K562 (cell line): Measurements from ENCODE around the gene E2F3. TPM values are rescaled to one million over a fixed set of nuclear protein-coding genes. Genes with fewer than 3 reads are reported as not detected.
A peak's percentile ranks its signal among the peaks of the same experiment; 100 is the strongest.

ENCODE experiments used
- DPF2 ChIP-seq: fragments of 450-650 bp; IDR thresholded peaks from 2 replicates; pipeline ENCODE4 v1.6.1; 2016
- HMBOX1 ChIP-seq: sonication (generic); IDR thresholded peaks from 2 replicates; pipeline ENCODE4 v1.6.1; 2016
- IRF1 ChIP-seq: sonication (generic); formaldehyde crosslinking; IDR thresholded peaks from 2 replicates; pipeline ENCODE4 v1.8.0; 2022; ENCODE audit warnings: missing genetic modification reagents, mild to moderate bottlenecking, borderline replicate concordance
- LEF1 ChIP-seq: fragments of 450-650 bp; IDR thresholded peaks from 2 replicates; pipeline ENCODE4 v1.6.1; 2016; ENCODE audit warnings: mild to moderate bottlenecking
- PCBP1 ChIP-seq: fragments of 200-400 bp; formaldehyde crosslinking; IDR thresholded peaks from 2 replicates; pipeline ENCODE4 v1.6.1; 2018; ENCODE audit warnings: mild to moderate bottlenecking, low read depth, low read length; ENCODE audit not compliant: poor library complexity, severe bottlenecking
- POLR2AphosphoS5 ChIP-seq: IDR thresholded peaks from 2 replicates; pipeline ENCODE4 v1.6.1; 2011; ENCODE audit warnings: mild to moderate bottlenecking, low read depth, low read length, moderate library complexity; ENCODE audit not compliant: control insufficient read depth, insufficient read depth
- SMAD4 ChIP-seq: fragments of 250-450 bp; sonication (Bioruptor Pico); conservative IDR thresholded peaks from 2 replicates; pipeline ENCODE4 v1.8.0; 2021; ENCODE audit warnings: inconsistent platforms, mild to moderate bottlenecking, moderate library complexity
- TCF7L2 ChIP-seq: fragments of 150-350 bp; IDR thresholded peaks from 2 replicates; pipeline ENCODE4 v1.6.1; 2016; ENCODE audit warnings: low read depth, mild to moderate bottlenecking, low read length, moderate library complexity
- ZBTB40 ChIP-seq, 2 experiments: fragments of 450-650 bp in 1 of 2; sonication (generic) in 1 of 2; formaldehyde crosslinking in 1 of 2; IDR thresholded peaks; 2 replicates each; pipeline versions ENCODE4 v1.7.1 to v1.9.0; 2016 to 2022; ENCODE audit warnings: inconsistent platforms in 1 of 2, mild to moderate bottlenecking in 1 of 2, missing genetic modification reagents in 1 of 2
- ZNF384 ChIP-seq: IDR thresholded peaks from 2 replicates; pipeline ENCODE4 v1.6.1; 2012; ENCODE audit warnings: low read depth, low read length, improper control_type of control experiment
- ZNF76 ChIP-seq: fragments of 250-450 bp; sonication (Bioruptor Pico); IDR thresholded peaks from 2 replicates; pipeline ENCODE4 v1.4.0; 2020; ENCODE audit warnings: mild to moderate bottlenecking, moderate library complexity, borderline replicate concordance
- polyA plus RNA-seq, 8 experiments: library from polyadenylated mRNA; depleted of rRNA in 4 of 8; stranded (reverse) in 5 of 8; unstranded in 3 of 8; fragments of >200 nt; fragmentation: Nextera tagmentation in 2 of 8; fragmentation: Illumina TruSeq in 1 of 8; extraction: Ambion mirVana in 2 of 8; extraction: Trizol in 1 of 8; gene quantifications; 2 replicates each; pipeline versions ENCODE4 v1.2.1 to v1.2.3, GENCODE V29; 2011 to 2014; ENCODE audit warnings: inconsistent platforms in 1 of 8, missing spikeins in 1 of 8
- total RNA-seq, 7 experiments: library from RNA; depleted of rRNA in 6 of 7; stranded (reverse); fragments of >200 nt in 6 of 7; fragmentation: Illumina TruSeq in 2 of 7; extraction: Trizol in 2 of 7; gene quantifications; 2 replicates each; pipeline versions ENCODE4 v1.2.1 to v1.2.3, GENCODE V29; 2011 to 2021; ENCODE audit warnings: low replicate concordance in 1 of 7
- TF ChIP-seq, protein P1 (sequence below): fragments of 450-650 bp; IDR thresholded peaks from 2 replicates; pipeline ENCODE4 v1.7.0; 2016; ENCODE audit warnings: borderline replicate concordance

E2F3 gene
- total and polyA plus RNA-seq, 9 of the 15 experiments (the other 6 are each of a cell fraction or from before 2014, with no cell fraction given), result 11.1 to 44.7 (median 27.2) TPM

DNA sequence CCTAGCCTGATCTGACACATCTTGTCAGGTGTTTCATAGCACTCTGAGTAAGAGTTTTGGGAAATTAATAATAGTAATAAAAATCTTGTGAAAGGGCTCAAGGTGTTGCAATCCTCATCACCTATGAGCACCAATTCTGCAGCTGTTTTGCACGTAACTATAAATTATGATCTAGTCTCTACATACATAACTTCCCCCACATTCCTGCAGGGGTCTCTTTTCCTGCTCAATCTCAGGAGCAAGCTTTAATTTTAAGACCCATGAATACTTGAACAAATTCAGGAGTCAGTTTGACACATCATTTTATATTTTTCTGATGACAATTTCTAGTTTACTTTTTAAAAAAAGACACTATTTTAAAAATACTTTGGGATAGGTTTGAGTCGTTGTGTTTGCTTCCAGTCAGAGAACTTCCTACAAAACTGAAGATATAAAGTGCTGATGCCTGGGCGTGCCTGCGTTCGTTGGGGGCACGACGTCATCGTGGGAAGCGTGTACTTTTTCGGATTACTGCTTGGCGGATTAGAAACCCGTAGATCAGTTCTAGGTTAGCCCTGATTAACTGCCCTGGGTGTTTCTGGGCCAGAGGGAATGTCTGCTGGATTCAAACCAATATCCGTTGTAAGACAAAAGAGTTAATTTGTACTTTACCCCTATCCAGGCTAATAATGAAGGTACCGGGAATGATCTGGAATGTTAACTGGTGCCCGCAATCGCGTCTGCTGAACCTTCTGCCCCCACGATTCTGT, 1.0 kb upstream of the E2F3 start (continued):
- TF ChIP-seq, protein P1, sequence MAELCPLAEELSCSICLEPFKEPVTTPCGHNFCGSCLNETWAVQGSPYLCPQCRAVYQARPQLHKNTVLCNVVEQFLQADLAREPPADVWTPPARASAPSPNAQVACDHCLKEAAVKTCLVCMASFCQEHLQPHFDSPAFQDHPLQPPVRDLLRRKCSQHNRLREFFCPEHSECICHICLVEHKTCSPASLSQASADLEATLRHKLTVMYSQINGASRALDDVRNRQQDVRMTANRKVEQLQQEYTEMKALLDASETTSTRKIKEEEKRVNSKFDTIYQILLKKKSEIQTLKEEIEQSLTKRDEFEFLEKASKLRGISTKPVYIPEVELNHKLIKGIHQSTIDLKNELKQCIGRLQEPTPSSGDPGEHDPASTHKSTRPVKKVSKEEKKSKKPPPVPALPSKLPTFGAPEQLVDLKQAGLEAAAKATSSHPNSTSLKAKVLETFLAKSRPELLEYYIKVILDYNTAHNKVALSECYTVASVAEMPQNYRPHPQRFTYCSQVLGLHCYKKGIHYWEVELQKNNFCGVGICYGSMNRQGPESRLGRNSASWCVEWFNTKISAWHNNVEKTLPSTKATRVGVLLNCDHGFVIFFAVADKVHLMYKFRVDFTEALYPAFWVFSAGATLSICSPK, result peak; percentile 59; the same call in 1 of the 2 replicates
- TF ChIP-seq HMBOX1, result peak; percentile 79
- TF ChIP-seq ZNF76, result 0 out of 2 replicates have a peak, but pooled peaks have one; percentile 56
- TF ChIP-seq ZBTB40 (IDR thresholded peaks at IDR 0.05), result peak; percentile 62
- no peak for TF ChIP-seq ZBTB40 (CRISPR knock-in tag; IDR thresholded peaks at IDR 0.05)
- no peak for TF ChIP-seq SMAD4 (CRISPR knock-in tag)
- no peak for TF ChIP-seq POLR2AphosphoS5
- TF ChIP-seq PCBP1, result no peak
- TF ChIP-seq LEF1, result no peak
- no peak for TF ChIP-seq TCF7L2
- no peak for TF ChIP-seq ZNF384
- TF ChIP-seq IRF1 (CRISPR knock-in tag), result no peak
- TF ChIP-seq DPF2, result peak; percentile 77; the same call in 1 of the 2 replicates
